HG02943 (cell line): ENCODE results near the gene MYL6B.
"Not testable (repeated sequence)": the region's sequence is repeated elsewhere in the genome, so short reads cannot be mapped to it uniquely, and the experiment has no call there.

ENCODE experiments used
- ATAC-seq: cut with Tn5 transposase; IDR thresholded peaks from one replicate; pipeline ENCODE4 v1.9.1; 2021; ENCODE audit warnings: mild to moderate bottlenecking, low read depth, moderate library complexity; ENCODE audit not compliant: unreplicated experiment

Gene MYL6B

GRCh38 chr12:56163533-56164344, 11.4 kb downstream of the MYL6B start:
- ATAC-seq: no peak

- ATAC-seq: no peak
These were observed 11.9 kb downstream of the MYL6B start for GRCh38 chr12:56164345-56164729.

GRCh38 chr12:56165369-56165768, 13.0 kb downstream of the MYL6B start:
- ATAC-seq: no peak

- ATAC-seq: no peak
These were observed 16.9 kb downstream of the MYL6B start for GRCh38 chr12:56169229-56169759.

- ATAC-seq: no peak
These were observed 20.5 kb downstream of the MYL6B start for GRCh38 chr12:56172839-56173238.

GRCh38 chr12:56178347-56178746, 26.0 kb downstream of the MYL6B start:
- ATAC-seq: no peak

GRCh38 chr12:56186957-56187356, 34.6 kb downstream of the MYL6B start:
- no peak for ATAC-seq

GRCh38 chr12:56188131-56188777, 35.9 kb downstream of the MYL6B start:
- no peak for ATAC-seq

GRCh38 chr12:56188778-56189098, 36.4 kb downstream of the MYL6B start:
- no peak for ATAC-seq

GRCh38 chr12:56189099-56189917, 36.9 kb downstream of the MYL6B start, which contains the start of gene SMARCC2:
Gene SMARCC2, minus strand, starts transcription at chr12:56189483. Its CDS starts 22 bp downstream, at chr12:56189461.
- peak; percentile 64 for ATAC-seq

- peak; percentile 46 for ATAC-seq
These were observed 37.7 kb downstream of the MYL6B start for GRCh38 chr12:56189918-56190694.

GRCh38 chr12:56190695-56191155, 38.3 kb downstream of the MYL6B start:
- ATAC-seq: no peak

- ATAC-seq: no peak
These were observed 40.2 kb downstream of the MYL6B start for GRCh38 chr12:56192582-56192981.

- ATAC-seq: no peak
These were observed 40.7 kb downstream of the MYL6B start for GRCh38 chr12:56193025-56193578.

- ATAC-seq: not testable (repeated sequence)
These were observed 44.6 kb downstream of the MYL6B start for GRCh38 chr12:56196818-56197550.

GRCh38 chr12:56197921-56198635, 45.7 kb downstream of the MYL6B start:
- no peak for ATAC-seq

- ATAC-seq: no peak
These were observed 46.4 kb downstream of the MYL6B start for GRCh38 chr12:56198836-56199235.

GRCh38 chr12:56202366-56202765, 50.0 kb downstream of the MYL6B start:
- no peak for ATAC-seq
